ENCODE results near the gene HOXC4.
"Not testable (repeated sequence)": the region's sequence is repeated elsewhere in the genome, so short reads cannot be mapped to it uniquely, and the experiment has no call there.

HOXC4 gene

DNA sequence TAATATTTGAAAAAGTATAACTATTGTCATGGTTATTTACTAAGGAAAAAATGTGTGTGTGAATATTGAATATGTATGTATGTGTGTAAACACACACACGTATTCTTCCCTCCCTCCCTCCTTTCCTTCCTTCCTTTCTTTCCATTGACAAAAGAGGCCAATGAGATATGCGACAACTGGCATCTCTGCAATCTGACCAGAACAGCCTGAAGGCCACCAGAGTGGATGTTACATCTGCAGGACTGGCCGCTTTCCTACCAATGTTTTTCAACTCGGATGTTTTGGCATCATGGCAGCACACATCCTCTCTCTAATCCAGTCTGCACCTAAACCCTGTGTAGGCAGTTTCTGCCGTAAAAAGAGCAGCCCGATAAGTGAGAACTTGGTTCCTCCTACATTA is 20.7 kb downstream of the HOXC4 start:
- Histone ChIP-seq H3K79me1 (ENCODE audit: low read length) (no peaks in the 10 kb centered on the region), H2BK12ac (ENCODE audit: low read length) (no peak overlapping the region), H3K4me2 (ENCODE audit: low read length) (no peak overlapping the region), H3K27me3 (ENCODE audit: insufficient read depth, low read length) (peaks cover 22% of the 10 kb centered on the region), H3K79me2 (ENCODE audit: control insufficient read depth, insufficient read depth, low read length, poor library complexity) (no peaks in the 10 kb centered on the region), H3K18ac (ENCODE audit: low read length) (no peak overlapping the region), H4K8ac (ENCODE audit: low read depth, low read length) (no peak overlapping the region), H2BK5ac (ENCODE audit: low read depth, low read length, poor library complexity) (no peak overlapping the region), H2AFZ (ENCODE audit: insufficient read depth, low read length, poor library complexity) (no peak overlapping the region), H3K9me3 (ENCODE audit: insufficient read depth, low read depth, low read length) (no peaks in the 10 kb centered on the region), H3K4me1 (ENCODE audit: control insufficient read depth in 1 of 2, insufficient read depth in 2 of 2, low read length in 2 of 2) (no peaks in the 10 kb centered on the region), H4K91ac (ENCODE audit: low read depth, low read length) (no peak overlapping the region), H3K14ac (ENCODE audit: low read length) (no peak overlapping the region), H4K12ac (ENCODE audit: low read depth, low read length) (no peak overlapping the region), H3K27ac (ENCODE audit: low read depth, low read length) (no peak overlapping the region), H3K9ac (ENCODE audit: low read length) (no peak overlapping the region), H3K36me3 (ENCODE audit: control insufficient read depth in 1 of 2, insufficient read depth in 2 of 2, low read length in 2 of 2) (no peaks in the 10 kb centered on the region), H3K4ac (ENCODE audit: low read depth, low read length) (no peak overlapping the region), H3K23ac (ENCODE audit: low read length) (no peak overlapping the region), H2BK120ac (ENCODE audit: insufficient read depth, low read length, poor library complexity) (no peak overlapping the region), H3K4me3 (ENCODE audit: low read depth, low read length) (no peak overlapping the region), H2AK5ac (ENCODE audit: low read length) (no peak overlapping the region)
- no peak for DNase-seq
- WGBS (ENCODE audit: extremely low coverage, insufficient coverage, insufficient read length) = no CpG with 5 or more reads among the region's 6 CpGs

DNA sequence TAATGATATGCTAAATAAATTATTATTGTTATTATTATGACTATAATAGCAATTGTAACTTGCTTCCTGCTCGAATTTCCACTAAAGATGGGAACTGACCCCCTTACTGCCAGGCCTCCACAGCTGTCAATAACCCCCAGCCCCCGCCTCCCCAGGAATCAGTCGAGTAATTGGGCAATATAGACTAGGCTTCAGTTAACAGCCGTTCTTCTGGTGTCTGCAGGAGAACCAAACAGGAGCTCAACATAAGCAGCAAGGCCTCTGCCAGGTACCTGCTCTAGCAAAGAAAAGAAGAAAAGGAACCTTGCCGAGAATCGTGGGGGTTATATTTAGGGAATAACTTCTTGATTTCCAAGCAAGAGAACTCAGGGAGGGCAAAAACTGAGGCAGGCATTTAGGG is 21.8 kb downstream of the HOXC4 start:
- no peak overlapping the region for H2BK5ac ChIP-seq (ENCODE audit: low read depth, low read length, poor library complexity)
- H3K4me1 ChIP-seq (ENCODE audit: control insufficient read depth in 1 of 2, insufficient read depth in 2 of 2, low read length in 2 of 2) = no peaks in the 10 kb centered on the region
- H2AK5ac ChIP-seq (ENCODE audit: low read length) = no peak overlapping the region
- no peak overlapping the region for H4K8ac ChIP-seq (ENCODE audit: low read depth, low read length)
- no peak overlapping the region for H3K4ac ChIP-seq (ENCODE audit: low read depth, low read length)
- no peak overlapping the region for H3K27ac ChIP-seq (ENCODE audit: low read depth, low read length)
- WGBS (ENCODE audit: extremely low coverage, insufficient coverage, insufficient read length) = no CpG with 5 or more reads among the region's 6 CpGs
- H3K9ac ChIP-seq (ENCODE audit: low read length) = no peak overlapping the region
- H3K23ac ChIP-seq (ENCODE audit: low read length) = no peak overlapping the region
- no peaks in the 10 kb centered on the region for H3K36me3 ChIP-seq (ENCODE audit: control insufficient read depth in 1 of 2, insufficient read depth in 2 of 2, low read length in 2 of 2)
- H3K9me3 ChIP-seq (ENCODE audit: insufficient read depth, low read depth, low read length) = no peaks in the 10 kb centered on the region
- no peak overlapping the region for H3K18ac ChIP-seq (ENCODE audit: low read length)
- no peak overlapping the region for H3K4me3 ChIP-seq (ENCODE audit: low read depth, low read length)
- no peak for DNase-seq
- H3K14ac ChIP-seq (ENCODE audit: low read length) = no peak overlapping the region
- H3K79me1 ChIP-seq (ENCODE audit: low read length) = no peaks in the 10 kb centered on the region
- no peak overlapping the region for H2AFZ ChIP-seq (ENCODE audit: insufficient read depth, low read length, poor library complexity)
- H4K91ac ChIP-seq (ENCODE audit: low read depth, low read length) = no peak overlapping the region
- no peak overlapping the region for H2BK12ac ChIP-seq (ENCODE audit: low read length)
- H2BK120ac ChIP-seq (ENCODE audit: insufficient read depth, low read length, poor library complexity) = no peak overlapping the region
- H3K27me3 ChIP-seq (ENCODE audit: insufficient read depth, low read length) = peaks cover 30% of the 10 kb centered on the region
- no peak overlapping the region for H3K4me2 ChIP-seq (ENCODE audit: low read length)
- H3K79me2 ChIP-seq (ENCODE audit: control insufficient read depth, insufficient read depth, low read length, poor library complexity) = no peaks in the 10 kb centered on the region
- H4K12ac ChIP-seq (ENCODE audit: low read depth, low read length) = no peak overlapping the region

DNA sequence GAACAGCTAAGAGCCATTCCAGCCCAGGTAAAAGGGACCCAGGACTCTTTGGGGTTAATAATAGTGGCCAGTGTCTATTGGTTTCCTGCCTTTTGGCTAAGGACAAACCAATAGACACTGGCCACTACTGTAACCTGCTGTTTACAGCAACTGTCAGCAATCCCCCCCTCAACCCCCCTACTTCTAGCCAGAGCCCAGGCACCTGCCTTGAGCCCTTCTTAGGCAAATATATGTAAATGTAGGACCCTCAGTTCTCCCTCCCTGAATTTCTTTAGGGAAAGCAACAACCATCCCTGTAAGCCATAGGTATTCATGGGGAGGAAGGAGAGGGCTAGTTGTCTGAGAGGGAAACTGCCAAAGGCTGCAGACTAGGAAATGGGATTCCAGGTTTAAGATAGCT is 22.3 kb downstream of the HOXC4 start:
- Histone ChIP-seq H3K79me2 (ENCODE audit: control insufficient read depth, insufficient read depth, low read length, poor library complexity) (no peaks in the 10 kb centered on the region), H2AK5ac (ENCODE audit: low read length) (no peak overlapping the region), H2BK12ac (ENCODE audit: low read length) (no peak overlapping the region), H3K4ac (ENCODE audit: low read depth, low read length) (no peak overlapping the region), H3K9ac (ENCODE audit: low read length) (no peak overlapping the region), H3K4me1 (ENCODE audit: control insufficient read depth in 1 of 2, insufficient read depth in 2 of 2, low read length in 2 of 2) (no peaks in the 10 kb centered on the region), H3K23ac (ENCODE audit: low read length) (no peak overlapping the region), H3K18ac (ENCODE audit: low read length) (no peak overlapping the region), H3K9me3 (ENCODE audit: insufficient read depth, low read depth, low read length) (no peaks in the 10 kb centered on the region), H3K27me3 (ENCODE audit: insufficient read depth, low read length) (peaks cover 29% of the 10 kb centered on the region), H4K12ac (ENCODE audit: low read depth, low read length) (no peak overlapping the region), H3K27ac (ENCODE audit: low read depth, low read length) (no peak overlapping the region), H4K91ac (ENCODE audit: low read depth, low read length) (no peak overlapping the region), H2BK5ac (ENCODE audit: low read depth, low read length, poor library complexity) (no peak overlapping the region), H2AFZ (ENCODE audit: insufficient read depth, low read length, poor library complexity) (no peak overlapping the region), H3K36me3 (ENCODE audit: control insufficient read depth in 1 of 2, insufficient read depth in 2 of 2, low read length in 2 of 2) (no peaks in the 10 kb centered on the region), H2BK120ac (ENCODE audit: insufficient read depth, low read length, poor library complexity) (no peak overlapping the region), H3K79me1 (ENCODE audit: low read length) (no peaks in the 10 kb centered on the region), H4K8ac (ENCODE audit: low read depth, low read length) (no peak overlapping the region), H3K4me3 (ENCODE audit: low read depth, low read length) (no peak overlapping the region), H3K14ac (ENCODE audit: low read length) (no peak overlapping the region), H3K4me2 (ENCODE audit: low read length) (no peak overlapping the region)
- no peak for DNase-seq

DNA sequence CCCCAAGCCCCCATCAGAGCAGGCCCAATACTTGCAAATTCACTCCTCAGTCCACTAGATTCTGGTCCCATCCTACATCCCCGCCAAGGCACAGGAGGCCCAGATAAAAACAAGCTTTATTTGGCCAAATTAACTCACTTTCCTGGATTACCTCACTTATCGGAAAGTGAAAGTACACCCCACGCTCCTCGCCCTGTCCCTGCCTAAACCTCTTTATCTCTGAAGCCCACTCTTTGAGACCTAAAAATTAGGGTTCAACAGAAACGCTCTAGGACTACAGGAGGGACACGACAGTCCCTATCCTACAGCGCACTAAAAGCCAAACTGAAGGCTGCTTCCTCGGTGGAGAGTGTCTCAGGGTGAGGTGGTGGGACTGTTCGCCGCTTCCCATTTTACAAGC is 24.2 kb downstream of the HOXC4 start:
- H4K12ac ChIP-seq (ENCODE audit: low read depth, low read length); H3K27ac ChIP-seq (ENCODE audit: low read depth, low read length); H2AFZ ChIP-seq (ENCODE audit: insufficient read depth, low read length, poor library complexity); H2BK5ac ChIP-seq (ENCODE audit: low read depth, low read length, poor library complexity); H4K8ac ChIP-seq (ENCODE audit: low read depth, low read length); H3K14ac ChIP-seq (ENCODE audit: low read length); H3K36me3 ChIP-seq (ENCODE audit: control insufficient read depth in 1 of 2, insufficient read depth in 2 of 2, low read length in 2 of 2); H3K79me2 ChIP-seq (ENCODE audit: control insufficient read depth, insufficient read depth, low read length, poor library complexity); H4K91ac ChIP-seq (ENCODE audit: low read depth, low read length); H3K9me3 ChIP-seq (ENCODE audit: insufficient read depth, low read depth, low read length); H3K4ac ChIP-seq (ENCODE audit: low read depth, low read length); H3K18ac ChIP-seq (ENCODE audit: low read length); H3K4me1 ChIP-seq (ENCODE audit: control insufficient read depth in 1 of 2, insufficient read depth in 2 of 2, low read length in 2 of 2); DNase-seq; H3K9ac ChIP-seq (ENCODE audit: low read length); H3K79me1 ChIP-seq (ENCODE audit: low read length); H3K4me3 ChIP-seq (ENCODE audit: low read depth, low read length); H3K23ac ChIP-seq (ENCODE audit: low read length); H2AK5ac ChIP-seq (ENCODE audit: low read length); H3K4me2 ChIP-seq (ENCODE audit: low read length); H2BK12ac ChIP-seq (ENCODE audit: low read length); H2BK120ac ChIP-seq (ENCODE audit: insufficient read depth, low read length, poor library complexity): not testable (repeated sequence)
- WGBS (ENCODE audit: extremely low coverage, insufficient coverage, insufficient read length) = no CpG with 5 or more reads among the region's 10 CpGs
- peaks cover 39% of the 10 kb centered on the region for H3K27me3 ChIP-seq (ENCODE audit: insufficient read depth, low read length)

DNA sequence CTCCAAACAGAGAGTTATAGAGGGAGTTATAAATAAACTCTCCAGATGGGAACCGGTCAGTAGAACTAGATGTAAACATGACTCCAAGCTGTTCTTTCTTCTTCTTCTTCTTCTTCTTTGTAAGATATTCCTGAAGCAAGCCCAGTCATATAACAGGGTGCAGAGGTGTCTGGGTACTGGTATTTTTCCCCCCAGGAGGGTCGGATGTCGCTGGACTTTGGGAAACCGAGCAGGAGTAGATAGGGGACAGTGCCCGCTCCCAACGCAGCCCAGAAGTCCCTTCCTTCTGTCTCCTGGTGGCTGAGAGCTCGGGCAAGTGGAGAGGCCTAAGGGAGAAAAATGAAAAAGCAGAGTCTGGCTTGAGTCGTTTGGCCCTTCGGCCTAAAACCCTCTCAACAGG is 25.5 kb downstream of the HOXC4 start:
- not testable (repeated sequence) for H3K4me3 ChIP-seq (ENCODE audit: low read depth, low read length); H3K4me2 ChIP-seq (ENCODE audit: low read length); H3K4me1 ChIP-seq (ENCODE audit: control insufficient read depth in 1 of 2, insufficient read depth in 2 of 2, low read length in 2 of 2); H4K12ac ChIP-seq (ENCODE audit: low read depth, low read length); H3K36me3 ChIP-seq (ENCODE audit: control insufficient read depth in 1 of 2, insufficient read depth in 2 of 2, low read length in 2 of 2); H3K79me2 ChIP-seq (ENCODE audit: control insufficient read depth, insufficient read depth, low read length, poor library complexity); H3K23ac ChIP-seq (ENCODE audit: low read length); H4K8ac ChIP-seq (ENCODE audit: low read depth, low read length); H3K14ac ChIP-seq (ENCODE audit: low read length); H3K79me1 ChIP-seq (ENCODE audit: low read length); H2BK5ac ChIP-seq (ENCODE audit: low read depth, low read length, poor library complexity); H3K9me3 ChIP-seq (ENCODE audit: insufficient read depth, low read depth, low read length); H2BK12ac ChIP-seq (ENCODE audit: low read length); H2BK120ac ChIP-seq (ENCODE audit: insufficient read depth, low read length, poor library complexity); H3K18ac ChIP-seq (ENCODE audit: low read length); H4K91ac ChIP-seq (ENCODE audit: low read depth, low read length); DNase-seq; H2AFZ ChIP-seq (ENCODE audit: insufficient read depth, low read length, poor library complexity); H3K27ac ChIP-seq (ENCODE audit: low read depth, low read length); H3K4ac ChIP-seq (ENCODE audit: low read depth, low read length); H2AK5ac ChIP-seq (ENCODE audit: low read length); H3K9ac ChIP-seq (ENCODE audit: low read length)
- peaks cover 46% of the 10 kb centered on the region for H3K27me3 ChIP-seq (ENCODE audit: insufficient read depth, low read length)
- WGBS (ENCODE audit: extremely low coverage, insufficient coverage, insufficient read length) = no CpG with 5 or more reads among the region's 9 CpGs
